A549 treated with AZD9567 at 1 μM for 4 hours (cell line): ENCODE data around the gene TBC1D10A. TPM values are rescaled to one million over a fixed set of nuclear protein-coding genes. Genes with fewer than 3 reads are reported as not detected.

ENCODE experiments used
- total RNA-seq: library from RNA; stranded (reverse); fragments of 200-300 nt; extraction: Qiagen RNA extraction; gene quantifications from 5 replicates; pipeline ENCODE4 v1.2.3, GENCODE V29; 2022; ENCODE audit not compliant: insufficient read depth

TBC1D10A gene, protein sequence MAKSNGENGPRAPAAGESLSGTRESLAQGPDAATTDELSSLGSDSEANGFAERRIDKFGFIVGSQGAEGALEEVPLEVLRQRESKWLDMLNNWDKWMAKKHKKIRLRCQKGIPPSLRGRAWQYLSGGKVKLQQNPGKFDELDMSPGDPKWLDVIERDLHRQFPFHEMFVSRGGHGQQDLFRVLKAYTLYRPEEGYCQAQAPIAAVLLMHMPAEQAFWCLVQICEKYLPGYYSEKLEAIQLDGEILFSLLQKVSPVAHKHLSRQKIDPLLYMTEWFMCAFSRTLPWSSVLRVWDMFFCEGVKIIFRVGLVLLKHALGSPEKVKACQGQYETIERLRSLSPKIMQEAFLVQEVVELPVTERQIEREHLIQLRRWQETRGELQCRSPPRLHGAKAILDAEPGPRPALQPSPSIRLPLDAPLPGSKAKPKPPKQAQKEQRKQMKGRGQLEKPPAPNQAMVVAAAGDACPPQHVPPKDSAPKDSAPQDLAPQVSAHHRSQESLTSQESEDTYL
- total RNA-seq = 9.9 to 14.7 TPM (median 11.0 TPM) in 5 replicates

DNA sequence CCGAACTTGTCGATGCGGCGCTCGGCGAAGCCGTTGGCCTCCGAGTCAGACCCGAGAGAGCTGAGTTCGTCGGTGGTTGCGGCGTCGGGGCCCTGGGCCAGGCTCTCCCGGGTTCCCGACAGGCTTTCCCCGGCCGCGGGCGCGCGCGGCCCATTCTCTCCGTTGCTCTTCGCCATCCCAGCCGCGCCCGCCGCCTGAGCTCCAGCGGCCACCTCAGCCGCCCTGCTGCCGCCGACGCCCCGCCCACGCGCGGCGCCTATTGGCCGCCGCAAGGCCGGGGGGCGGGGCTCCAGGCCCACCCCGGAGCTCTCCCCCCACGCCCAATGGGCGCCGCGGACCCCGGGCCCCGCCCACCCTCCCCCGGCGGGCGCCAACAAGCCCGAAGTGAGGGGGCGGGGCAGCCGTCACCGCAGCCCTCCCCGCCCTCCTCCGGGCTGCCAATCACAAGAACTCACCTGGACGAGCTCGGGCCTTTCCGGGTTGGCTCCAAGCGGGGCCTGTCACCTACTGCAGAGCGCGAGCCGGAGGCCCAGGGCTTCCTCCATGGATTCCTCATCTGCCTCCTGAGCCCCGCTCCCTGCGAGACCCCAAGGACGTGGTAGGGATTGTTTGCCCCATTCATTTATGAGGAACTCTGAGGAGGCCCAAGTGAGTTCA, at the start of gene TBC1D10A:
TBC1D10A (minus strand) TSS at position 236 of the 657 bp plus-strand sequence; CDS start at position 176, 60 bp downstream.

GRCh38 chr22:30356449-30357235, 29.9 kb upstream of the TBC1D10A start, which contains the start of the genes CCDC157 and SF3A1:
Gene CCDC157, plus strand, starts transcription at chr22:30357007. Its CDS starts 8,994 bp downstream, at chr22:30366001.
Gene SF3A1, minus strand, starts transcription at chr22:30356894. Its CDS starts 102 bp downstream, at chr22:30356792.

DNA sequence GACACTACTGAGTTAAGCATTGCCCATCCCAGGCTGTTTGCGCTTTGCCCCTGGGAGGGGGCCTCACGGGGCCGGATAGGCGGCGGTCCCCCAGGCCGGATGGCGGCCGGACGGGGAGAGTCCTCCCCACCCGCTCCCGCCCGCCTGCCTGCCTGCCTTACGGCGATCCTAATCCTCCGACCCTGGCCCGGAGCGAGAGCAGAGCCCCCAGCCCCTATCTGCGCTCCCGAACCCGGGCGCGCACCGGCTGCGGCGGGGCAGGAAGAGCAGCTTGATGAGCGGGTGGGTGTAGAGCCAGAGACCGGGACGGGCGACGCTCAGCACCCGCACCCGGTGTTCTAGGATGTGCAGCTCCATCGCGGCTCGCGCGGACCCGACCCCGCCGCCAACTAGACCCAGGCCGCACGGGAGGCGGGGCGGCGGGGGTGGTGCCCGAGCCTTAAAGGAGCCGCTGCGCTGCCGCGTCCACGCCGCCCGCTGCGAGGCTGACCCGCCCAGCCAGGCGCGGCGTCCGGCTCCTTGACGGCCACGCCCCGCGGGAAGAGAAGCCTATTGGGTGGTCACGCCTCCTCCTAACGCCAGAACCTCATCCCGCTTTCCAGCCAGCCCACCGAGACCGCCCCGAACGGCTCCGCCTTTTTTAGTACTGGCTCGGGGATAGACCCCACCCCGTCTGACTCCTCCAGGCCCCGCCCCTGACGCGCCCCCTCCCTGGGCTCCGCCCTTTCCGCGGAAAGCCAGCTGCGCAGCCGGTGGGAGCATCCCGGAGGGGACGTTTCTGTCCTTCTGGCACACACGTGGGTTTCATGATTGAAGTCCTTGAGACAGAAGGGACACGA, 37.4 kb downstream of the TBC1D10A start, which contains the start of gene CASTOR1:
CASTOR1 (minus strand) TSS at position 365 of the 839 bp plus-strand sequence; CDS start at position 357, 8 bp downstream.

DNA sequence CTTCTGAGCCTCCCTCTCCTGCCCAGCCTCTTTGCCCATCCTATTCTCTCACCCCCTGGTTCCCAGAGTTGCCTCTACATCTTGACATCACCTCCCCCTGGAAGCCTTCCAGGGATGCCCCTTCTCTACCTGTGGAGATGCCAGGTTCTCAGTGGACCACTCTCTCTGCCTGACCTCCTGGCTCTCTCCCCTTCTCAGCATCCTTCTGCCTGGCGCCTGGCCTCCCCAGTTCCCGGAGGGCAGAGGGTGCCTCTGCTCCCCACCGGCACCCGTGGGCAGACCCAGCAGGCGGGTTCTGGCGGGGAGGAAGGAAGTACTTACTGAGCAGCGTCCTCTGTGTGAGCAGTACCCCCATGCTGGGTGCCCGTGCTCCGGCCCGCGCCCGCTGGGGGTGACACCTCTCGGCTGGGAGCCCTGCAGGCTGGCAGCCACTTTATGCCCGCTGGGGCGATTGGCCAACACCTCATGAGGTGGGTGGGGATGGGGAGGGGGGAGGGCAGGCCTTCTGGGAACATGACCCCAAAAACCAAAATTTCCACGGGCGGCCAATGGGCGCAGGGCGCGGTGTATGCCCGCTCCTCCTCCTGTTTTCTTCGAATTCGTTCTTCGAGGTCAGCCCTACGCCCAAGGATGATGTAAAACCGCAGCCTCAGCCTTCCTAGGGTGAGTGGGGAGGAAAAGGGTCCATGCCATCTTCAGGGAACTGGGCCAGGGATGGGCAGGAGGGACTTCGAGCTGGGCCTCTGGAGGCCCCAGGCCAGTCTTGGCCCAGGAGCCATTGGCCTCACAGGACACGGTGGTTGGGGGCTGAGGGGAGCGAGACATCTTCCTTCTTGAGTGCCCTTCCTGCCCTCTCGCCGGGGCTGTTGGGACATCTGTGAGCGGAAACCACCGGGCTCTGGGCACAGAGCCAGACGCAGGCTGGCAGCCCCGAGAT, 60.0 kb downstream of the TBC1D10A start, which contains the start of gene OSM:
OSM (minus strand) TSS at position 407 of the 937 bp plus-strand sequence; CDS start at position 355, 52 bp downstream.

DNA sequence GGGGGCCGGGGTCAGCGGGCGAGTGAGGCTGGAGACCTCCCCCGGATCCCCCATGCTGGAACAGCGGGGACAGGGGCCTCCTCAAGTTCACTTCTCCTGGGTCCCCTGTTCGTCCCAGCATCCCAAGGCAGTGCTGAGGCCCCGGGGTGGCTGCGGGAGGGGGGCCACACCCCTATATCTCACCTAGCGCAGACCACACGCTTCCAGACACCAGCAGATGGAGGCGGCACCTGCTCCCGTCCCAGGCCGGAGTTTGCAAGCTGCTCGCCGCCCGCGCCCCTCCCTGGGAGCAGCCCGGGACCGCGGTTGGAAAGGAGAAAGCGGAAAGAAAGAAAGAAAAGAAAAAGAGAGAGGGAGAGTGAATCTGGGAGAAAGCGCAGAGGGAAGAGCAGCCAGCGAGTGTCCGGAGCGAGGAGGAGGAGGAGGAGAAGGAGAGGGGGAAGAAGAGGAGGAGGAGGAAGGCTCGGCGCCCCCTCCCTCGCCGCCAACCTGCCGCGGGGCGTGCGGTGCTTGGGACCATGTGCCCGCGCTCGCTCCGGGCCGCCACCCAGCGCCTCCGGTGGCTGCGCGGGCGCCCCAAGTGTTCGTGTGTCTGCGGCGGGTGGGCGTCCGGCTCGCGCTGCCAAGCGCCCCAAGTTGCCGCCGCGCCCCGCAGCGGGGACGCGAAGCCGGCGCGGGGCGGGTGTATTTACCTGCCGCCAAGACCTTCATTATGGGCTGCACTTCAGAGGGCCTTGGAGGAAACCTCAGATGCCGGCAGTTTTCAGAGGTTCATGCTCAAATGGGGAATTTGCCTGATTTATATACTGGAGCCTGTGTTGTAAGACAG, 80.5 kb downstream of the TBC1D10A start, which contains the start of gene LIF:
LIF (minus strand) TSS at position 775 of the 829 bp plus-strand sequence; CDS start at position 711, 64 bp downstream.

Other genes starting within 250 kb of the TBC1D10A start
- gene HORMAD2, start 246.5 kb downstream of the TBC1D10A start, total RNA-seq = not detected in 5 replicates
- gene LIF, start 80.2 kb downstream of the TBC1D10A start, total RNA-seq = 14.1 to 30.4 TPM (median 28.0 TPM) in 5 replicates
- gene OSM, start 60.1 kb downstream of the TBC1D10A start, total RNA-seq = 0.07 TPM in 1 of 5 replicates, not detected in the others
- 6.5 to 11.9 TPM (median 6.8 TPM) in 5 replicates for gene CASTOR1, start 37.4 kb downstream of the TBC1D10A start, total RNA-seq
- 50.9 to 68.2 TPM (median 61.9 TPM) in 5 replicates for gene SF3A1, start 30.0 kb upstream of the TBC1D10A start, total RNA-seq
- 3.1 to 3.6 TPM (median 3.3 TPM) in 5 replicates for gene CCDC157, start 30.1 kb upstream of the TBC1D10A start, total RNA-seq
- 10.8 to 23.2 TPM (median 21.5 TPM) in 5 replicates for gene RNF215, start 60.5 kb upstream of the TBC1D10A start, total RNA-seq
- 52.2 to 94.4 TPM (median 77.1 TPM) in 5 replicates for gene SEC14L2, start 70.1 kb upstream of the TBC1D10A start, total RNA-seq
- 64.8 to 68.9 TPM (median 67.0 TPM) in 5 replicates for gene MTFP1, start 98.8 kb upstream of the TBC1D10A start, total RNA-seq
- not detected in 5 replicates for gene SEC14L3, start 145.1 kb upstream of the TBC1D10A start, total RNA-seq
- gene SEC14L4, start 178.8 kb upstream of the TBC1D10A start, total RNA-seq = 4.9 to 6.1 TPM (median 5.5 TPM) in 5 replicates
- gene SEC14L6, start 219.8 kb upstream of the TBC1D10A start, total RNA-seq = not detected in 5 replicates
- gene GAL3ST1, start 247.7 kb upstream of the TBC1D10A start, total RNA-seq = 6.2 to 8.1 TPM (median 7.0 TPM) in 5 replicates